HG03565 (cell line): Measurements from ENCODE around the gene WASF1.

Source experiments
- ATAC-seq: cut with Tn5 transposase; IDR thresholded peaks from one replicate; pipeline ENCODE4 v1.9.1; 2021; ENCODE audit warnings: mild to moderate bottlenecking, moderate library complexity; ENCODE audit not compliant: unreplicated experiment

Gene WASF1

DNA sequence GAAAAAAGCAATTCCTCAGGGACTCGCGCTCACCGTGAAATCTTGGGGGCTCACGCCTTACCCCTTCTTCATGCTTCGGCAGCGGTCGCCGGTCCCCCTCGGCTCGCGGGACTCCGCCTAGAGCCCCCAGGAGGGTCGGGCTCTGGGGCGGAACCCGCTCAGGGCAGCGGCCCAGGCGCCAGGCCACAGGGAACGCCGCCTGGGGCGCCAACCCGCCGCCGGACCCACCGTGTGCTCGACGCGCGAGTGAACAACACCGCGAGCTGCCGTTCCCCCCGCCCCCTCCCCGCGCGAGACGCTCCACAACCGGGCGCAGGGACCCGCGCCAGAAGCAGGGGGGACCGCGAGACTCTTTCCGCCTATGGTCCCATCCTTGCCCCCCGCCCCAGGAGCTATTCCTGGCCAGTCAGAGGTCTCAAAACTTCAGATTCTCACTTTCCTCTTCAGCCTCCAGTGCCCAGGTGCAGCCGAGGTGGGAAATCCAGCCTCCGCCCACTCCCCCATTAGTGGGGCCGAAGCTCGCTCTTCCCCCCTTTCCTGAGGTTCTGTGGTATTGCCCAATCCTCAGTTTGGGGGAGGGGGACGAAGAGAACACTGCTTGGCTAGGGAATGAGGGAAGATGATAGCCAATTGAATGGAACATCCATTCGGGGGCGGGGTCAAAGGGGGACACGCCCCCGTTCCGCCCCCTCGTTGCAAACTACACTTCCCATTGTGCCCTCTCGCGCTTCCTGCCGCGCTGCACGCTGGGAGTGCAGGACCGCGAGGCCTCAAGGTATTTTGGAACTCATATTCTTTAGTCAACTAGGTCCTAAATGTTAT, at the start of gene WASF1:
WASF1 (minus strand) TSS at position 265 of the 822 bp plus-strand sequence. CDS start 52,069 bp downstream, outside the sequence.
- ATAC-seq = peak; percentile 68

DNA sequence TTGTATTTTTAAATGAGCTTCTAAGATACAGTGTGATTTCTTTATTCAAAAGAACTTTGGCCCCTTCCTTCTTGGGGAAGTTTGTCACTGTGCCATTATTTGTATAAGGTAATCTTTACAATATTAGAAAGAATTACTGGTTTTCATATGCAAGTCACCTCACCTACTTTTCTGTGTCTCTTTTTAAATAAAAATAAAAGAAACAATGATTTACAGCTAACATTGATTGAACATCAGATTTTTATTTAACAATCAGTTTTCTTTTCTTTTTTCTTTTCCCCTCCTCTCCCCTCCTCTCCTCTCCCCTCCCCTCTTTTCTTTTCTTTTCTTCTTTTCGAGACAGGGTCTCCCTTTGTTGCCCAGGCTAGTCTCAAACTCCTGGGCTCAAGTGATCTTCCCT, 46.8 kb upstream of the WASF1 start:
- no peak for ATAC-seq

DNA sequence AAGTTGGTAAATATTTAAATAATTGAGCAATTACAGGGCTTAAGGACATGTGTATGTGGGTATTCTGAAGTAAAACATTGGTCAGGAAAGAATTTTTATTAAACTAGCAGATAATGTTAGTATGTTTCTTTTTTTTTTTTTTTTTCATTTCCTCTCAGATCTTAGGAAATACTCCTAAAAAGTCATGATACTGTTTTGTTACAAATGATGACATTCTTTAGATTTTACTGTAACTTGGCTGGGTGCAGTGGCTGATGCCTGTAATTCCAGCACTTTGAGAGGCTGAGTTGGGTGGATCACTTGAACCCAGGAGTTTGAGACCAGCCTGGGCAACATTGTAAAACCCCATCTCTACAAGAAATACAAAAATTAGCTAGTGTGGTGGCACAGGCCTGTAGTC, 42.3 kb upstream of the WASF1 start:
- ATAC-seq = no peak

DNA sequence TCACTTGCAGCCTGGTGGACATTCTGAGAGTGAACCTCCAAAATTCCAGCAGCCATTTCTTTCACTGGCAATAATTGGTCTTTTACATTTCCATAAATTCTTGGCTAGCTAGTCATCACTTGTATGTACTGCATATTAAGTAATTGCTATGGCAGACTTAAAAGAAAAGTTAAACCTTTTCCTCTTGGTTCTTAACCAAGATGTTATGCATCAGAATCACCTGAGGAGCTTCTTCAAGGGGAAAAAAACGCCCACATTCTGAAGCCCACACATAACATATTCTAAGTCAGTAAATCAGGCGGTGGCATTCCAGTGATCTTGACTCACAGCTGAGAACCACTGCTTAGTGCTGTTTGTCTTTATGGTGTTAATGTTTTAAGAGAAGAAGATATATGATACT, 37.8 kb upstream of the WASF1 start:
- no peak for ATAC-seq

DNA sequence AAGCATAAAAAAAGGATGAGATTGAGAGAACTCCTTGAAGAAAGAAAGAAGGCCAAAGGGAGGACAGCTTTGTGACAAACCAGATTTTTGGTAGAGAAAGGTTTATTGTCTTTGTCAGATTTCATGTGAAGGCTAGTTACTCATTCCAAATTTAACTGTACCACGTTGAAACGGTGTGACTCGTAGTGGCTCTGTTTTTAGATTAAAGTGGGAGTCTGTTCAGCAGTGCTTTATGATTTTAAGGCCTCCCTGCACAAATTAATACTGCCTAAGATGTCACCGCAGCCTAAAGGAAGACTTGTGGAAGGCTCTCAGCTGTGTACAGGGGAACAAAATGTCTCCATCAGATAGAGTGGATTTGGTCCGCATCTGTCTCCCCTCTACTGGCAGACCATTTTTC, 36.7 kb upstream of the WASF1 start:
- ATAC-seq = no peak

DNA sequence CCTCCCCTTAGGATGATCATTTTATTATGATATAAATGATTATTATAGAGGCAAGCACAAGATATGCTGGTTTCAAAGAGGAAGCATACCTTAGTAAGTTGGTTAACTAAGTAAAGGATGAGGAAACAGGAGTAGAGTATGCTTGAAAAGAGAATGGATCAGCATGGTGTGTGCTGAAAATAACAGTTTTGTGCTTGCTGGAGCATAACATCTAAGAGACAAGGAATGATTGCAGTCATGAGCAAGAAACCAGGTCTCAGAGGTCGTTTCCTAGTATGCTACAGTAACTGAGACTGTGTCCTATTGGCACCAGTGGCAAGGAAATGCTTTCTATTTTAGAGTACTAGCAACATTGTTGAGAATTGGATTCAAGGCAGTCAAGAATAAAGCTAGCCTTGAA, 34.9 kb upstream of the WASF1 start:
- ATAC-seq = no peak

DNA sequence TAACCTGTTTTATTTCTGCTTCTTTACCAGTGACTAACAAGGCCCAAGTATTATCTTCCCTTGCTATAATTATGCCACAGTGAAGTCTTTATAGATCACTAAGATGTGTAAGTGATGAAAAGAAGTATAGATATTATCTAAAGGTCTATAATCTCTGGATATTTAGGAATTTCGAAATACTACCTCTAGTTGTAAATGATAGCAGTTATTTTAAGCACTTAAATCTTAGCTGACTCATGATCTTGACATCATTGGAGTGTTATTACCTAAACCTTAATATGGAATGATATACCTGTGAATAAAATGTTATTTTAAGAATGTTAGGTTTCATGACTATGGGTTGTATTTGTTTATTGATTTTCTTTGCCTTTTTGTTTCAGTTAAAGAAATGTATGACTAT, 32.3 kb upstream of the WASF1 start:
- no peak for ATAC-seq

DNA sequence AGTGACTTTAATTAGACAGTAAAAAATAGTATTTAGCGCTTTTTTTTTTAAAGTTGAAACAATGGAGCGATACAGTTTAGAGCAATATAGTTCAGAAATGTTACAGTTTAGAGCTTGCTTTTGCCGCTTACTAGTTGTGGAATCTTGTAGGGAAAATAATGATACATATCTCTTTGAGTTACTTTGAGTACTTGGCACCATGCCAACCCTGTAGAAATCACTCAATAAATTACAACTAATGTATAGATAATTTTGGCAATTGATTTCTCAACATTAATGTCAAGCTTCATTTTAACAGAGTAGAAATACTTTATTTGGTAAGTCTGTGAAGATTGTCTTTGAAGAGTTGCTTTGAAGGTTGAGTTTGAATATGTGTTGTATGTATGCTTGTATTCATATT, 28.2 kb upstream of the WASF1 start:
- ATAC-seq = no peak

DNA sequence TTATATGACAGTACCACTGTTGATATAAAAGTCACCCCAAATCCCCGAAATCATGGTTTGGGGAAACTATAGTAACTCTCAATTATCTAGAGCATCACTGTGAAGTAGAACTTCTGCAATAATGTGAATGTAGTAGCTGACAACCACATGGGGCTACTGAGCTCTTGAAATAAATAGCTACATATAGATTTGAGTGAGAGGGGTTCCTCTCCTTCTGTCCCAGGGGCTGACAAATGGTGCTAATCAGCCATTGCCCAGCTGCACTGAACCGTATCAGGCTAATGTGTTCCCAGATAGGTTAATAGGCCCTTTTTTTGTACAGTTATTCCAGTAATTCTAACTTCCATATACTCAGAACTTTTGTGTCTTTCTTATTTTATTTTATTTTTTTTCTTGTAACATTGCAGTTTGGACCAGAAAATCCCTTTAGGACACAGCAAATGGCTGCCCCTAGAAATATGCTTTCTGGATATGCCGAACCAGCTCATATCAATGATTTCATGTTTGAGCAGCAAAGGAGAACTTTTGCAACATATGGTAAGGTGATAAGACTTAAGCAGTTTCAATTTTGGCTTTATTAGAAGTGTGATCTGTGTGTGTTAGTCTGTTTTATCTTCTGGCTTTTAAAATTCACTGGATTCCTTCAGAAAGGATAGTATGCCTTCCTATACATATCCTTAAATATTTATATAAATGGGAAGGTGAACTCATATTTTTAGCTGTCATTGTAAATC, 21.8 kb upstream of the WASF1 start:
- no peak for ATAC-seq

DNA sequence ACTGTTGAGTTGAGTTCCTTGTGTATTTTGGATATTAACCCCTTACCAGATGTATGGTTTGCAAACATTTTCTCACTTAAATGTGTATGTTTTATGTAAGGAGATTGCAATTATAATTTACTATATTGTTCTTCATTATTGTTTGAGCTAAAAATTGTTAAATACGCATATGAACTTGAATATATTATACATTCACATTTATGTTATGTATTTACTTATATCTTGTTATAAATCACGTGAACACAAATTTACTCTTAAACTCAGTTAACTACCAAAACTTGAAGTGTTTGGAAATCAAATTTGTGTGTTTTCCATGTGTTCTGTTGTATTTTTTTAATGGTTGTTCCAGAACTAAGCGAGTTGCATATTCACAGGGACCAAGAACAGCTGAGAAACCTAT, 19.1 kb upstream of the WASF1 start:
- no peak for ATAC-seq

DNA sequence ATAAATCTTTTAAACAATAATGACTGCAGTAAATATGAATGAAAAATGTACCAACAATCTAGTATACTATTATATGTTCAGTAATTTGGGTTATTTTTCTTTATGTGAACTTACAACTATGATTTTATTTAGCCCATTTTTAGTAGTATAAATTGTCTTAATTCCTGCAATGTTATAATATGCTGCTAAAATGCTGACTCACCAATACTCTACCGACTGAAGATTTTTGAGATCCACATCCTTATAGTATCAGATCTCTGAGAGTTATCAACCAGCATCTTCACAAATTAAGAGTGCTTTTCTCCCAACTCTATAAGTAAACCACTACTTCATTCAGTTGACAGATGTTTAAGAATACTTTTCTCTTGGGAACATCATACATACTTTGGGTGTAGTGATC, 17.4 kb upstream of the WASF1 start:
- ATAC-seq = no peak

DNA sequence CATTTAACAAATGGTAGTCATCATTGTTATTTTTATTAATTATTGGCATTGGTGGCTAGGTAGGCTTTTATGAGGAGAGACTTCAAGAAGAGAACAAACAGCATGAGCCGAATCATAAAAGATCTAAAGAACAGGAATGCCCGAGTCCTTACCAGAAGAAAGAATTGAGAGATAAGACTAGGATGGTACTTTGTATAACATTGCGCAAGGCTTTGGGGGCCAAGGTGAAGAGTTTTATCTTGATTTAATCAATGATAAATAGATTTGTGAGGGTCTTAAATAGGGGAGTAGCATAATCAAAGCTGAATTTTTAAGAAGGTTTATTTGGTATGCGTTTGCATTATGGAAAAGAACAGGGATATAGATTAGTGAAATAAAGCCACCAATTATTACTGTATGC, 16.2 kb upstream of the WASF1 start:
- ATAC-seq = no peak

DNA sequence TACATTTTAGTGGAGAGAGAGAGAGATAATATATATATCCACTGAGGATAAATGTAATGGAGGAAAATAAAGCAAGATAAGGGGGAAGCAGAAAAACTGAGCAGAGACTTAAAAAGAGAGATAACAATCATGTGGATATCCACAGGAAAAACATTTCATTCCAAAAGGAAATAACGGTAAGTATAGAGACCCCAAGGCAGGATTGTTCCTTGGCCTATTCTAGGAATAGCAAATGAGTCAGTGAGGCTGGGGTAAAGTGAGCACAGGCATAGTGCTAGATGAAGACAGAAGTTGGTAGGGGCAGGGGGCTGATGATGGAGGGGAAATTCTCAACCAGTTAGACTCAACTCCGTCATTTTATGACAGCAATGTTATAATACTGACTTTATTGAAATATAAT, 12.0 kb upstream of the WASF1 start:
- ATAC-seq = no peak

DNA sequence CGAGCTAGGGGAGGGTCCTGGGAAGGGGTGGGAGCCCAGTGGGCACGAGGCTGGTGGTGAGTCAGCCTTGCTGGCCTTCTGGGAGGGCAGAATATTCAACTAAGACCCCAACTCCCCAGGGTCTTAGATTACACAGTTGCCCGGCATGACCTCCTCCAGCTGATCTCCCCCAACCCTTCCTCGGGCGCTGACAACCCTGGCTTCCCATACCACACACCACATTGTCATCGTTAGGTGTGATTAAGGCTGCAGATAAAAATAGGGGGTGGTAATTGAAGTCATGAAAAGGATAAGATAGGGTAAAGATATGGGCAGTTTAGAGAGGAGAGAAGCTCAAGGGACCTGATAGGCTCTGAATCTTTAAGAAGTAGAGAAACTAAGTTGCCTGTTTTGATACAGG, 11.3 kb upstream of the WASF1 start:
- no peak for ATAC-seq

DNA sequence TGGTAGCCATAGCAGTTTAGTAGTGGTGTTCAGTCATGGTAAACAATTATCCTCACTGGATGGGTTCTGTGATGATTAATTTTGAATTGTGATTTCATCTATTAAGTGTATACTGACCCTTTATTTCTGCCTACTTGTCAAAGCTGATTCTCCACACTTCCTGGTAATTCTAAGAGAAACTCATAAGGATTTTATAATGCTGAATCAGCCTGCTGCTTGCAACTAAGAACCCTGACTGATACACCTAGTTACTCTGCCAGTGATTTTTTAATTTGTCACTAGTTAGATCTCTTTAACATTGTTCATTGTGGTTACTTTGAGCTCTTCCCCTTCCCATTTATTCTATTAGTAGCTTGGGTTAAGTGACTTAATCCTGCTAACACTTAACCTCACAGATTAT, 9.3 kb upstream of the WASF1 start:
- no peak for ATAC-seq

DNA sequence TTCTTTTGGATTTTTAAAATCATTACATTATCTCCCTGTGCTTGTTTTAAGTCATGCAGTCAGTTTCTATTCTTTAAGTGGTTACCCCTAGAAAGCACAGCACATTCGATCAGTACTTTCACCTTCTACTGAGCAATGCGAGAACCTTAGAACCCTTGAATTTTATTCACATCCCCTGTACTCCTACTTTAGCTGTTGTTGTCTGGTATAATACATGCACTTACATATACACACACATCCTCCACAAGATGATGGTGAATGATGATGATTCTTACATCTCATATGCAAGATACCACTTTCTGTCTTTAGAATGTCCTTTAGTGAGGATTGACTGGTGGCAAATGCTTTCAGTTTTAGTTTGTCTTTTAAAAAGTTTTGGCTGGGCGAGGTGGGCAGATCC, 6.4 kb upstream of the WASF1 start:
- ATAC-seq = peak; percentile 38

DNA sequence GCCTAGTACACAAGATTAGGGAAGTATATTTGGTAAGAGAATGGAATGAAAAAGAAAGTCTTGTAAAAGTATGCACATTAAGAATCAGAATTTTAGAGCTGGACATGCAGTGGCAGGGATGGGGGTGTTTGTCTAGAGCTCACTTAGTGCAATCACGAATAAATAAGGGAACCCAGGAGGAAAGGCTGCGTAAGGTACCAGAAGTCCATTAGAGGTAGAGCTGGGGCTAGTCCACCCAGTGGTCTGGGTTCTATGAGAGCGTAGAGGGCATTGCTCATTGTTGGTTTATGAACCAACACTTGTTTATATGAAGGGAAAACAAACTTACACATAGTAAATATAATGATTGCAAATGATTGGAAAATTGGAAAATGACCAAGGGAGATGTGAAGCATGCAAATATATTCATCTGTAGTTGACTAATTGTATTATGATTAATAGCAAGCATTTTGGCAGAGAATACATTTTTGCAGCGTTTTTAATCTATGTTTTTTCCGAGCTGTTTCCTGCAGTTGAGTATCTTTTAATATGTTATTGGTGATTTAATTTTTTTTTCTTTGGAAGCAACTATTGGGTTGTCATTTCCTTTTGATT, 3.9 kb upstream of the WASF1 start:
- ATAC-seq = no peak

DNA sequence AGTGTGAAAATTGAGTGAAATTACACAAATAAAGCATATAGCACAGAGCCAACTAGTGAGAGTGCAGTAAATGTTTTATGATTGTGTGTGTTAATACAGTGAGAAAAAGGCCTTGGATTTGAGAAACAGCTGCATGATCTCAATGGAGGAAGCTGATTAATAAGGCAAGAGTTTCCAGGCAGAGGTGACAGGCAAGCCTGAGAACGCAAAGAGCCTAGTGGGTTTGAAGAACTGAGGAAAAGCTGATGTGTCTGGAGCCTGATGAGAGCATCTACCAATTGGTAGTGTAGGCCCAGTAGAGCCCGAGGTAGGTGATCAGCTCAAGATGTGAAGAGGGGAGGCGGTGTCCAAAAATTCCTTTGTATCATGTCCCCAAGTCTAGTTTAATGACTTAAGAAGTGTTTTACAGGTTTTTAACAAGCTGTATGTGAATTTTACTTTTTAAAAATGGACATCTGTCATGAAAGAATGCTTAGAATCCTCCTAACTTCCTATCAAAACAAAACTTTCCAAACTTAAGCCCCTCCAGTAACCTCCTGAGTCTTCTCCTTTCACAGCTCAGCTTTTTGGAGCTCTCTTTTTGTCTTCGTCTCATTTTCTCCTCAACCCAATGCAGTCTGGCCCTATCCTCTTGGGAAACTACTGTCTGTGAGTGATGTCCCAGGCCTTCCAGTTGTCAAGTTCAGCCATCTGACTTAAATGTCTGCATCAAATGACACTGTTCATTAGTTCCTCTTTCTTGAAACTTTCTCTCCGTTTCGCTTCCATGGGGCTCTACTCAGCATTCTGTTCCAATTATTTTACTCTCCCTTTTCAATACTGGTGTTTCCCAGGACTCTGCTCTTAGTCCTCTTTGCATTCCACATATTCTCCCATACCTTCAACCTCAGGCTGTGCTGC, 1.9 kb upstream of the WASF1 start:
- no peak for ATAC-seq

DNA sequence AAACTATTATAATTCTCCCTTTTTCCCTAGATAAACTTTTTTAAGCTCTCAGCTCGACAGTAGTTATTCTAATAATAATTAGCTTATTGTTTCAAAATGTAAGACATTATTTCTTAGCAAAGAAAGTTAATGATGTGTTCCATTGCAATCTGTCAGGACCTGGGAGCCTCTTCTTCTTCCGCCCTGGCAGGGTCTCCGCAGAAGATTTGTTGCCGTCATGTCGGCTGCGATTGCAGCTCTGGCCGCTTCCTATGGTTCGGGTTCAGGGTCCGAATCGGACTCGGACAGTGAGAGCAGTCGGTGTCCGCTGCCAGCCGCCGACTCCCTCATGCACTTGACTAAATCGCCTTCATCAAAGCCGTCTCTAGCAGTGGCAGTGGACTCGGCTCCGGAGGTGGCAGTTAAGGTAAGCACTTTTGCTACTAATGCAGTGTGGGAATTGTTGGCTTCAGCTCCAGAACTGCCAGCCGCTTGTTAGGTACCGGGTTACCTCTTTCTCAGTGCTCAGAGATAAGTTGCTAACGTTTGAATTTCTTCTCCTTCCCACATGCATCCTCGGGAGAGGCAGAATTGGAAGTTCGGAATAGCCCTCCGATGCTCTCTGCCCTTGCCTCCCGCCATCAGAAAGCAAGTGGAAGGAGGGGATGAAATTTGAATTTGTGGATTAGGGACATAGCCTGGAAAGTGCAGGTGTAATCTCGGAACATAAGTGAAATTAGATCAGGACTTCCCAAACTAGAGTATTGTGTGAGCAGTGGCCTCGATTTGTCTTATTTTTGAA, 948 bp upstream of the WASF1 start, which contains the start of gene CDC40:
CDC40 (plus strand) TSS at position 200 of the 781 bp plus-strand sequence; CDS start at position 218, 18 bp downstream.
- peak; percentile 40 for ATAC-seq
